Heart left ventricle (tissue), 13 donors: Measurements from ENCODE around the gene LZTS2.

Source experiments
- CTCF ChIP-seq, 12 donors: fragments of 200-600 bp; sonication (generic) in 4 of 12; IDR thresholded peaks; one replicate each; pipeline versions ENCODE4 v1.5.0 to v1.8.0; 2018 to 2022; ENCODE audit warnings: antibody characterized with exemption in 12 of 12, mild to moderate bottlenecking in 5 of 12
- POLR2A ChIP-seq, 2 donors: fragments of 450-650 bp; IDR thresholded peaks; one replicate each; pipeline ENCODE4 v1.6.1; 2017; ENCODE audit warnings: antibody characterized with exemption in 2 of 2, mild to moderate bottlenecking in 2 of 2, moderate library complexity in 2 of 2
- donor health status: ischemic (EF 13 %, LVEDD 7.1; RV severe dilation, severe dysfunction).
- donor health status: DM: no; HTN: yes; CAD: no.
- donor health status: DM: no; HTN: no; CAD: no.
- donor health status: ischemic (EF 25% LVEDD 6.9; RV normal size, moderate dysfunction).
- donor health status: ischemic (EF 25% LVEDD 5.7; RV mildly dilated, moderate dysfunction).
- donor health status: ischemic (EF 35%, LVEDD 5.7; RV mildly dilated, moderate dysfunction).
- donor health status: nonischemic (EF 11% LVEDD 7.7; RV severe dilation, severe dysfunction).
- donor health status: DM: yes; HTN: yes; CAD: no.
- donor health status: PGD.
- donor health status: ischemic (EF 29% LVEDD 5.4; RV normal size, mild dysfunction).
- donor health status: nonischemic (EF 23%, LVEDD 6.1; RV moderate dilation, normal function).

- TF ChIP-seq CTCF (IDR thresholded peaks at IDR 0.05): no peak
- no peak for TF ChIP-seq POLR2A (IDR thresholded peaks at IDR 0.05)
These were observed 2.0 kb downstream of the LZTS2 start for GRCh38 chr10:101001659-101002035.
